Hematopoietic multipotent progenitor cell treated with erythropoietin and hydrocortisone succinate and interleukin-3 and kit ligand, for 15 days (in vitro differentiated cells): ENCODE data around the gene SLC37A2.

ENCODE experiments used
- DNase-seq: peaks from one replicate; pipeline ENCODE4 v3.0.0-alpha.2; 2015; ENCODE audit warnings: low spot score

Gene SLC37A2

GRCh38 chr11:125071435-125071834, 8.3 kb downstream of the SLC37A2 start:
- DNase-seq: no peak

DNA sequence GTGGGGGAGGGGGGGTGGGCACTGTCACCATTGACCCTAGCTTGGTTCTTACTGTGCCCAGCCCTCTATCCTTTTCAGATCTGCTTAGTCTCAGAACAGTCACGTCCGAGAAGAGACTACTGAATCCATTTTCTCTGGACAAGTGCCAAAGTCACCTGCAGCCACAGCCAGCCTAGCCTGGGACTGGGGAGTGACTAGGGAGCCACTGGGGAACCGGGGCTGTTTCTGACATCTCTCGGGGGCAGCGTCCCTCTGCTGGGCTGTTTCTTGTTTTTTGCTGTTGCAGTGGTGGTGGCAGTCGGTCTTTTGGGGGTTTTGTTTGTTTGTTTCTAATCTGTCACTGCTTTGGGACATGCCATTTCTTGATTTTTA, 8.7 kb downstream of the SLC37A2 start:
- no peak for DNase-seq

GRCh38 chr11:125072218-125072960, 9.3 kb downstream of the SLC37A2 start:
- no peak for DNase-seq

- no peak for DNase-seq
Measured at GRCh38 chr11:125072961-125073590, 10.0 kb downstream of the SLC37A2 start.

- DNase-seq: no peak
Measured at GRCh38 chr11:125073616-125074483, 10.7 kb downstream of the SLC37A2 start.

- DNase-seq: no peak
Measured at GRCh38 chr11:125074511-125075241, 11.6 kb downstream of the SLC37A2 start.

DNA sequence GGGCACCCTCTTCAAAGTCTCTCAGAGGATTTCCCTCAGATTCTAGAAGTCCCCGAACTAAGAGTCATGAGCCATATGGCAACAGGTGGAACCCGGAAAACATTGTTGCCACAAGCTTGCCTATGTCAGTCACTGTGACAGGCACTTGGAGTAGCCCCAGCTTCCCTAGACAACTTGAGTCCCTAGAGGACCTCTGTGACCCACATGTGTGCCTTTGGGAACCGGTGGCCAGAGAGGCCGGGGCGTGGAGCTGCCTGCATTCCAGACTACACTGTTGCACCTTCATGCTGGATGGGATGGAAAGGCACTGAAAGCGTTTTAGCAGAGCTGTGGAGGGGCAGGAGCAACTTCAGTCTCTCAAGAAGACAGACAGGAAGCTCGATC, 12.1 kb downstream of the SLC37A2 start:
- DNase-seq: no peak

DNA sequence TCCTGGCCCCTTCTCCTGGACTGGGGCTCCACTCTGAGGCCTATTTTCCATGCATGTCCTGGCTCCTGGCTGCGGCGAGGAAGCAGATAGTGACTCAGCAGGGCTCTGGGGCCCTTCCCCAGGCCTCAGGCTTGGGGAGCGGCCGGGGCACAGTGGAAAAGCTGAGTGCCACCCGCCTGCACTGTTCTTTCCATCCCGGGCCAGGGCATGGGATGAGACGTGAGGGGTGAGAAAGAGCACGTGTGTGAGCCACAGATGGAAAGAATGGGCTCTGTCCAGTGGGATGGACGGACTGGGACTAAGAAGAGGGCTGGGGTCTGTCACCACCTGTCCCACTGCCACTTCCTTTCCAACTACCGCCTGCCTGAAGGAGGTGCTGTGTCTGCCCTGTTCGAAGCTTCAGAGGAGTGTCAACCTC, 12.8 kb downstream of the SLC37A2 start:
- DNase-seq: no peak

DNA sequence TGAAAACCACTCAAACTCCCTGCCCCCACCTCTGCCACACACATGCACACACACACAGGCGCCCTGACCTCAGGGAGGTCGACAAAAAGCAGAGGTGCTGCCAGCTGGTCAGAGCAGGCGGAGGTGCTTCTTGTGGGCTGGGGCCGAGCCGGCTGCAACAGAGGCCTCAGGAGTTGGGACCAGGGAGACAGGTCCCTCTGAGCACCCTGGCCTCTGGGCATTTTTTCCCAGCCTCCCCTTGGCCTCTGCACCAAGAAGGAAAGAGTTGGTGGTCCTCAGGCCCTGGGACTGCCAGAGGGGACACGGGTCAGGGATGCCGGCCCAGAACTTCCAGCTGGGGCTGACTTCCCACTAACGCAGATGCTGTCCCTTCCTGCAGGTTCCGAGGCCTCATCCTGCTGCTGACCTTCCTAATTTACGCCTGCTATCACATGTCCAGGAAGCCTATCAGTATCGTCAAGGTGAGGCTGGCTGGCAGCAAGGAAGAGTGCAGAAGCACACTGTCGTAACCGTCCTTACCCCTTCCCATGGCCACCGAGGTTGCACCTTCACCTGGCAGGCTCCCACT, 13.4 kb downstream of the SLC37A2 start:
- no peak for DNase-seq

- no peak for DNase-seq
Measured at GRCh38 chr11:125078016-125078415, 14.9 kb downstream of the SLC37A2 start.

DNA sequence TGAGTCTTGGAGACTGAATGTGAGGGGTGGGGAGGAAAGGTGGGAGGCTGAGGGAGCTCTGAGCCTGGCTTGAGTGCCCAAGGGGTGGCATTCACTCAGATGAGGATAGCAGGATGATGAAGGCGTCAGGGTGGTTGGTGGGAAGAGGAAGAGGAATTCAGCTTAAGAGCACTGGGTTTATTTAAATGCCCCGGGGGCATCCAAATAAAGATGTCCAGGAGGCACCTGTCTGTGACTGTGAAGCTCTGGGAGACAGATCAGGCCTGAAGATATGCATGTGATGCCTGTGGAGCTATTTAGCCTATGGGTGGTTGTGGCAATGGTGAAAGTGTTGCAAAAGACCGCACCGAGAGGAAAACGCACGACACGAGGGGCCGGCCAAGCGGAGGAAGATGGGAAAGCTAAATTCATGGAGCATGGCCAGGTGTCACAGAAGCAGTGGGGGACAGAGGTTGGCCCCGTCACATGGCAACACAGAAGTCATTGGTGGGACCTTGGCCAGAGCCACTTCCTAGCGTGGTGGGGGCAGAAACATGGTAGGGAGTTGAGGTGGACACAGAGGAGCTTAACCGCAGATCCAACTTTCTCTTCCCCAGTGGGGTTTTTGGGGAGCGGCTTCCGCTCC, 15.5 kb downstream of the SLC37A2 start:
- DNase-seq: no peak

GRCh38 chr11:125079151-125079877, 16.2 kb downstream of the SLC37A2 start:
- DNase-seq: no peak

GRCh38 chr11:125079878-125080530, 16.9 kb downstream of the SLC37A2 start:
- DNase-seq: no peak

- DNase-seq: no peak
Measured at GRCh38 chr11:125080531-125080911, 17.4 kb downstream of the SLC37A2 start.

DNA sequence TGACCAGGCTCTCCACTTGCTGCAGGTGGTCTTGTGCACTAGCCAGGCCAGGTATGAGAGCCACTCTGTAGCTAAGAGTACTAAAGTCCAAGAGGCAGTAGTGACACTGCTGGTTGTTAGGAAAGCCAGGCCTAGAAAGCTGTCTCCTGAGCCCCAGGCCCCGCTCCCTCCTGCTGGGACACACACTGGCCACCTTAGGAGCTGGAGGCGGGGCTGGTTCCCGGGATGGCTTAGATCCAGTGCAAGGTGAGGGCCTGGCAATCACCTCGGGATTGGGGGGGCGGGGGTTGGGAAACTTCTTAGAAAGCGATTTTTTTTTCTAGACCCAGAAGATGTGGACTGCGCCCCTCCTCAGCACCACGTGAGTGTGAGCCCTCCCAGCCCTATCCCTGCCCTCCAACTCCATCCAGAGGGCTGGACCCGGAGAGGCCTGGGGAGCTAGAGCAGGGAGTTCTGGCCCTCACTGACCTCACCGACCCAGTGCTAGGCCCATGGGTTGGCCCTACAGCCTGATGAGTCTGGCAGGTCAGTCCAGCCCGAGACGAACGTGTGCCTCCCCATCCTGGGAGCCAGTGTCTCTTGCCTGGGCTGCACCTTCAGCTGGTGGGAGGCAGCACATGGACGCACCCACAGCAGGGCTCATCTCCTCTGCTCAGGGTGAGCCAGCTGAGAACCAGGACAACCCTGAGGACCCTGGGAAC, 18.1 kb downstream of the SLC37A2 start:
- DNase-seq: no peak

- no peak for DNase-seq
Measured at GRCh38 chr11:125082040-125082439, 18.9 kb downstream of the SLC37A2 start.

GRCh38 chr11:125082611-125083311, 19.7 kb downstream of the SLC37A2 start:
- no peak for DNase-seq

DNA sequence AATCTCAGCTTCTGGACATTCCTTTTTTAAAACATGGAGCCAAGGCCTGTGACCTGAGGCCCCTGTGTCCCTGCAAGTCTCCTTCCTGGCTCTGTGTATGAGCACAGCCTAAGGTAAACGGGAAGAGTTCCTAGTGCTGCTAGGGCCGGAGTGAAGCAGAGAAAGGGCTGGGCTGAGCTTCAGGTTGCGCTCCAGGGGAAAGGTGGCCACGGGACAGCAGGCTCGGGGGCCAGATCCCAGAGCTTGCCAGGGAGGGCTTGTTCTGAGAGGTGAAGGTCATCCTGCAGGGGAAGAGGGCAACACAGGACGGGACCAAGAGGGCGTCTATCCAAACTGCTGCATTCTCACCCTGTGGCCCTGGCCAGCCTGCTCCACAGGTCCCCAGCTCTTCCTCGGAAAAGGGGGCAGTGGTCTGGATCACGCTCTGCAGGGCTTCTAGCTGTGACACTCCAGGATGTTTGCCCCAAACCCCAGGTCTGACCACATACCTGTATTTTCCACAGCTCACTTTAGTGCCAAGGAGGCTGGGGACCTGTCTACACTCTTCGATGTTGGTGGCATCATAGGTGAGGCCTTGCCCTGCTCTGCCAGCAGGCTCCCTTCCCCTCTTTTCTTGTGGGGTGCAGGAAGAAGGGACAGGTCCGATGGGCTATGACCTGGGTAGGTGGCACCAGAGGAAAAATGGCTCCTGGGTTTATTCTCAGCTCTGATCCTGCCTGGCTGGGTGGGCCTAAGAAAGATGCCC, 20.4 kb downstream of the SLC37A2 start:
- no peak for DNase-seq
